AG20443 (cell line): ENCODE measurements around the gene CAMSAP1.

Source experiments
- DNase-seq: peaks from one replicate; pipeline ENCODE4 v3.0.0; 2012; ENCODE audit warnings: low spot score, mixed read lengths

CAMSAP1 gene

GRCh38 chr9:135880438-135880837 is 26.9 kb downstream of the CAMSAP1 start:
- DNase-seq, result no peak

GRCh38 chr9:135879619-135880018 is 27.7 kb downstream of the CAMSAP1 start:
- DNase-seq, result no peak

- DNase-seq, result no peak
Measured at GRCh38 chr9:135879237-135879601, 28.1 kb downstream of the CAMSAP1 start.

GRCh38 chr9:135878528-135879236 is 28.7 kb downstream of the CAMSAP1 start:
- DNase-seq, result no peak

GRCh38 chr9:135877791-135878527 is 29.4 kb downstream of the CAMSAP1 start:
- DNase-seq, result no peak

- no peak for DNase-seq
Measured at GRCh38 chr9:135876936-135877335, 30.4 kb downstream of the CAMSAP1 start.

GRCh38 chr9:135874859-135875258 is 32.5 kb downstream of the CAMSAP1 start:
- no peak for DNase-seq

- no peak for DNase-seq
Measured at GRCh38 chr9:135869909-135870308, 37.4 kb downstream of the CAMSAP1 start.

GRCh38 chr9:135865531-135865930 is 41.8 kb downstream of the CAMSAP1 start:
- no peak for DNase-seq

- DNase-seq, result peak; percentile 85
Measured at GRCh38 chr9:135864447-135865049, 42.8 kb downstream of the CAMSAP1 start.

- no peak for DNase-seq
Measured at GRCh38 chr9:135862809-135863208, 44.5 kb downstream of the CAMSAP1 start.

GRCh38 chr9:135858491-135859185 is 48.7 kb downstream of the CAMSAP1 start:
- peak; percentile 43 for DNase-seq

- no peak for DNase-seq
Measured at GRCh38 chr9:135857843-135858242, 49.5 kb downstream of the CAMSAP1 start.

- peak; percentile 52 for DNase-seq
Measured at GRCh38 chr9:135857371-135857786, 50.0 kb downstream of the CAMSAP1 start.

GRCh38 chr9:135851748-135852147 is 55.6 kb downstream of the CAMSAP1 start:
- DNase-seq, result no peak

GRCh38 chr9:135850737-135851136 is 56.6 kb downstream of the CAMSAP1 start:
- DNase-seq, result no peak

- no peak for DNase-seq
Measured at GRCh38 chr9:135849181-135849580, 58.2 kb downstream of the CAMSAP1 start.

- no peak for DNase-seq
Measured at GRCh38 chr9:135848341-135849047, 58.9 kb downstream of the CAMSAP1 start.

GRCh38 chr9:135847833-135848232 is 59.5 kb downstream of the CAMSAP1 start:
- DNase-seq, result no peak

- no peak for DNase-seq
Measured at GRCh38 chr9:135840539-135840938, 66.8 kb downstream of the CAMSAP1 start.

GRCh38 chr9:135840107-135840506 is 67.2 kb downstream of the CAMSAP1 start:
- DNase-seq, result no peak

GRCh38 chr9:135839516-135839915 is 67.8 kb downstream of the CAMSAP1 start:
- no peak for DNase-seq
